IPS-18a (cell line): Measurements from ENCODE around the gene REG3A.

ENCODE experiments used
- H3K27ac ChIP-seq: one replicate; pipeline ENCODE4 v1.5.1; 2013; ENCODE audit warnings: low read length
- H3K27me3 ChIP-seq: one replicate; pipeline ENCODE4 v1.6.1; 2013; ENCODE audit warnings: mild to moderate bottlenecking, low read length; ENCODE audit not compliant: control insufficient read depth, insufficient read depth
- H3K36me3 ChIP-seq: one replicate; pipeline ENCODE4 v1.6.1; 2013; ENCODE audit warnings: low read depth, low read length; ENCODE audit not compliant: control insufficient read depth
- H3K4me1 ChIP-seq: one replicate; pipeline ENCODE4 v1.6.1; 2013; ENCODE audit warnings: low read depth, low read length; ENCODE audit not compliant: control insufficient read depth
- H3K4me3 ChIP-seq: one replicate; pipeline ENCODE4 v1.5.1; 2013; ENCODE audit warnings: low read length
- H3K9ac ChIP-seq: one replicate; pipeline ENCODE4 v1.6.1; 2013; ENCODE audit warnings: mild to moderate bottlenecking, low read length, moderate library complexity
- H3K9me3 ChIP-seq: one replicate; pipeline ENCODE4 v1.6.1; 2013; ENCODE audit warnings: low read depth, low read length; ENCODE audit not compliant: control insufficient read depth

REG3A gene

DNA sequence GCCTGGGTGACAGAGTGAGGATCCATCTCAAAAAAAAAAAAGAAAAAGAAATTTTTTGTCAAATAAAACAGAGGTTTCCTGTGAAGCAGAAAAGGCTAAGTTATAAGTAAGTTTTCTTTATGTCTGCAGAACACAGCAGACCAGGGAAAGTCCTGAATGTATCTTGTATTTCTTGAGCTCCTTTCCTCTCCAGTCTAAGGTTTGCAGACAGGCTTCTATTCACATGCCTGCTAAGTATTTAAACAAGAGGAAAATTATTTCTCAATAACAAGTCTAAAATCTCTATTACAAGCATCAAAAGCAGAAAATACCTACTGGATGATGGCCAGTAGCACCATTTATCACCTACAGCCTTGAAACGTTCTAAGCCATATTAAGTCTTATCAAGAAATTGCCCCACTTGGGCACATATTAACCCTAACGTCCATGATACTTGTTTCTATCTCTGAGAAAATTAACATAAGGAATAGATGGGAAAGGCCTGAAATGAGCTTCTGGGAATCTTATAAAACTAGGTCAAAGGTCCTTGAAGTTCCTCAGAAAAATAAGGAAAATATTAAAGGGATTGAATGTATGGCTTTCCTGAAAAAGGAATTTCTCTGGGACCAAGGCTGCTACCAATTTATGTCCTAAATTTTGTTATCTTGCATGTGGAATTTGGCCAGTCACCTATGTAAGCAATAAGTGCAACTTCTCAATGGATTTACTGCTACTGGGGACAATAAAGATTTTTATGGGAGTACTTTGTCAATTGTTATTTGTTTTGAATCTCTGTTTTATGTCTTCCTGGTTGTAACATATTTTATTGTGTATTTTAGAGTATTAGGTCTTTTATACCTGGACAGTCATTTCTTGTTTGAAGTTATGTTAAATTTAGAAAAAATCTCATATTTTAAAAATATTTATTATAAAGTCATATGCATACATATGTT, 42.3 kb downstream of the REG3A start:
- Histone ChIP-seq H3K36me3 (no peaks in the 10 kb centered on the region), H3K9me3 (no peaks in the 10 kb centered on the region), H3K27me3 (no peaks in the 10 kb centered on the region), H3K4me1 (no peaks in the 10 kb centered on the region), H3K27ac (no peak overlapping the region), H3K4me3 (no peak overlapping the region), H3K9ac (no peak overlapping the region)

DNA sequence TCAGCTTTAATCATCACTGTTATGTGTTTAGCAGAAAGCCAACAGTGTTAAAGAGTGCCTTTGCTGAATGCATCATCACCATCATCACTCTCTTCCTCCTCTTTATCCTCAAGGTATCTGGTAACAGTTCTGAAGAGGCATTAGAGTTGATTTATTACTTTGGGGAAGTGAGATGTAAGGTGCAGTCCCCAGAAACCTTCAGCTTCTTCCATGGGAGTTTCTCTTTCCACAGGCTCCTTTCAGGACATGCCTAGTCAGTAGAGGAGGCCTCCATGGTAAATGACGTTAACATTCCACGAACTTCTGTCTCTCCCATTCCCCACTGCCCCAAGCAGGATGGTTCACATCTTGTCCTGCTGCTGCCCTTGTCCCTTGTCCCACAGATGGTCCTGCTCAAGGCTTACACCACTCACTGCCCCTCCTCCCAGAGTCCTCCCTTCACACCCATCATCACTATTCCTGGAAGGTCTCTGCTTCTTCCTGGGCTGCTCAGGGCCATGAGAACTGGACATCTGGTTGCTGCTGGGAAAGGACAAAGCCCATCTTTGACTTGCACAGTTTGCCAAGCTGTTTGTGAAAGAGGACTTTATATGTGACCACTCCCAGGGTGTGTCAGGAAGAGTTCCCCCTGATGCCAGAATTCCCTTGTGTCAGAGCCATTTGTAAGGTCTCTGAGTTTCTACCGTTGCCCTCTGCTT, 44.6 kb downstream of the REG3A start:
- Histone ChIP-seq H3K36me3 (no peaks in the 10 kb centered on the region), H3K27ac (no peak overlapping the region), H3K9me3 (no peaks in the 10 kb centered on the region), H3K27me3 (no peaks in the 10 kb centered on the region), H3K4me3 (no peak overlapping the region), H3K9ac (no peak overlapping the region), H3K4me1 (no peaks in the 10 kb centered on the region)

DNA sequence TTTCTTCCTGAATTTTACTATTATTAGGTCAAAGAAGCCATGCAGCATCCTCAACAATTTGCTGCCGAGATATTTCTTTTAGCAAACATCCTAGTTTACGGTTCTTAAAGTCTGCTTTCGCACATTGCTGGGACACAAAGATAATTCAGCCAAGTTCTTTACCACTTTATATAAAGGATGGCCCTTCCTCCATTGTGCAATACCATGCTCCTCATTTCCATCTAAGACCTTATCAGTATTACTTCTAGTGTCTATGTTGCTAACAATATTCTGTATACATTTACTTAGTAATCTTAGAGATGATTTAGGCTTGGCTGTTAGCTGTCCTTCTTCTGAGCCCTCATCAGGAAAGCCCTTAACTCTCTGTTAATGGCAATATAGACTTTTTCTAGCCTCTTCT, 47.3 kb downstream of the REG3A start:
- H3K9me3 ChIP-seq: no peaks in the 10 kb centered on the region
- no peaks in the 10 kb centered on the region for H3K36me3 ChIP-seq
- no peak overlapping the region for H3K27ac ChIP-seq
- H3K4me1 ChIP-seq: no peaks in the 10 kb centered on the region
- no peak overlapping the region for H3K4me3 ChIP-seq
- no peak overlapping the region for H3K9ac ChIP-seq
- no peaks in the 10 kb centered on the region for H3K27me3 ChIP-seq
